ENCODE data around the gene URAD.
"Not testable (repeated sequence)": the region's sequence is repeated elsewhere in the genome, so short reads cannot be mapped to it uniquely, and the experiment has no call there.

URAD gene

GRCh38 chr13:27988520-27988919, at the start of gene URAD:
TSS of gene URAD (minus strand) at chr13:27988693. CDS start at chr13:27988637, 56 bp downstream.
- H3K4me3 ChIP-seq (ENCODE audit: low read depth, low read length): no peak within 1 kb of the TSS
- DNase-seq (ENCODE audit: low read depth): no peak
- TF ChIP-seq CTCF (conservative IDR thresholded peaks at IDR 0.05; ENCODE audit: low read depth, low read length): no peak

GRCh38 chr13:28037399-28037798, 48.9 kb upstream of the URAD start:
- no peak for DNase-seq (ENCODE audit: low read depth)
- H3K4me3 ChIP-seq (ENCODE audit: low read depth, low read length): no peak overlapping the region
- TF ChIP-seq CTCF (conservative IDR thresholded peaks at IDR 0.05; ENCODE audit: low read depth, low read length): no peak

- TF ChIP-seq CTCF (conservative IDR thresholded peaks at IDR 0.05; ENCODE audit: low read depth, low read length): no peak
- H3K4me3 ChIP-seq (ENCODE audit: low read depth, low read length): no peak overlapping the region
- no peak for DNase-seq (ENCODE audit: low read depth)
Observed at GRCh38 chr13:28035146-28035782, 46.8 kb upstream of the URAD start.

GRCh38 chr13:28033894-28034655, 45.6 kb upstream of the URAD start:
- DNase-seq (ENCODE audit: low read depth): no peak
- no peak overlapping the region for H3K4me3 ChIP-seq (ENCODE audit: low read depth, low read length)
- TF ChIP-seq CTCF (conservative IDR thresholded peaks at IDR 0.05; ENCODE audit: low read depth, low read length): no peak

GRCh38 chr13:28032438-28032837, 43.9 kb upstream of the URAD start:
- not testable (repeated sequence) for H3K4me3 ChIP-seq (ENCODE audit: low read depth, low read length); DNase-seq (ENCODE audit: low read depth)

GRCh38 chr13:28031896-28032288, 43.4 kb upstream of the URAD start:
- no peak overlapping the region for H3K4me3 ChIP-seq (ENCODE audit: low read depth, low read length)
- TF ChIP-seq CTCF (conservative IDR thresholded peaks at IDR 0.05; ENCODE audit: low read depth, low read length): no peak
- no peak for DNase-seq (ENCODE audit: low read depth)

GRCh38 chr13:28031220-28031895, 42.9 kb upstream of the URAD start:
- TF ChIP-seq CTCF (conservative IDR thresholded peaks at IDR 0.05; ENCODE audit: low read depth, low read length): no peak
- no peak for DNase-seq (ENCODE audit: low read depth)
- no peak overlapping the region for H3K4me3 ChIP-seq (ENCODE audit: low read depth, low read length)
